CD14-positive monocyte (primary cell): ENCODE measurements around the gene RYR3. TPM values are rescaled to one million over a fixed set of nuclear protein-coding genes. Genes with fewer than 3 reads are reported as not detected.

Experiments
- DNase-seq, 3 donors: peaks; one replicate each; pipeline ENCODE4 v3.0.0-alpha.2; 2011 to 2022
- H2AFZ ChIP-seq: 2 replicates; pipeline ENCODE4 v1.6.0; 2012; ENCODE audit warnings: mild to moderate bottlenecking, low read depth, low read length, inconsistent platforms; ENCODE audit not compliant: insufficient read depth, poor library complexity, severe bottlenecking
- H3K27ac ChIP-seq, 2 donors: 1 replicate in 1 of 2; 2 replicates in 1 of 2; pipeline ENCODE4 v1.5.1; 2012 to 2013; ENCODE audit warnings: low read length in 2 of 2, control low read depth in 1 of 2, inconsistent platforms in 1 of 2, low read depth in 1 of 2, mild to moderate bottlenecking in 1 of 2
- H3K27me3 ChIP-seq, 2 donors: one replicate each; pipeline versions ENCODE4 v1.6.0 to v1.6.1; 2011 to 2013; ENCODE audit warnings: low read length in 2 of 2; ENCODE audit not compliant: control insufficient read depth in 2 of 2, insufficient read depth in 2 of 2
- H3K36me3 ChIP-seq, 2 donors: replicated peaks in 1 of 2; 1 replicate in 1 of 2; 2 replicates in 1 of 2; pipeline versions ENCODE4 v1.5.1 to v1.6.1; 2012 to 2013; ENCODE audit warnings: low read length in 2 of 2, control low read depth in 1 of 2, inconsistent platforms in 1 of 2, mild to moderate bottlenecking in 1 of 2; ENCODE audit not compliant: insufficient read depth in 2 of 2, control insufficient read depth in 1 of 2
- H3K4me1 ChIP-seq, 2 donors: 1 replicate in 1 of 2; 2 replicates in 1 of 2; pipeline versions ENCODE4 v1.5.1 to v1.6.1; 2012 to 2013; ENCODE audit warnings: low read length in 2 of 2, control low read depth in 1 of 2, inconsistent platforms in 1 of 2, mild to moderate bottlenecking in 1 of 2, moderate library complexity in 1 of 2; ENCODE audit not compliant: insufficient read depth in 2 of 2, control insufficient read depth in 1 of 2
- H3K4me2 ChIP-seq: replicated peaks from 2 replicates; pipeline ENCODE3; 2012; ENCODE audit warnings: low read length, moderate library complexity, mild to moderate bottlenecking; ENCODE audit not compliant: poor library complexity, severe bottlenecking; ENCODE audit errors: extremely low read depth
- H3K4me3 ChIP-seq, 3 experiments: fragments of 200-600 bp in 1 of 3; sonication (generic) in 1 of 3; replicated peaks in 1 of 3; 1 replicate in 2 of 3; 2 replicates in 1 of 3; pipeline ENCODE4 v1.5.1; 2011 to 2013; ENCODE audit warnings: low read length in 3 of 3, mild to moderate bottlenecking in 3 of 3, control low read depth in 2 of 3, low read depth in 2 of 3, inconsistent platforms in 1 of 3, moderate library complexity in 1 of 3
- H3K79me2 ChIP-seq: 2 replicates; pipeline ENCODE4 v1.6.0; 2012; ENCODE audit warnings: mild to moderate bottlenecking, control low read depth, inconsistent platforms, low read length, moderate library complexity; ENCODE audit not compliant: insufficient read depth
- H3K9ac ChIP-seq: 2 replicates; pipeline ENCODE4 v1.6.0; 2017; ENCODE audit warnings: low read length, mild to moderate bottlenecking; ENCODE audit not compliant: insufficient read depth, poor library complexity, severe bottlenecking
- H3K9me3 ChIP-seq, 2 donors: replicated peaks in 1 of 2; 1 replicate in 1 of 2; 2 replicates in 1 of 2; pipeline versions ENCODE4 v1.5.1 to v1.6.1; 2012 to 2013; ENCODE audit warnings: low read length in 2 of 2, control low read depth in 1 of 2; ENCODE audit not compliant: control insufficient read depth in 1 of 2, insufficient read depth in 1 of 2
- H4K20me1 ChIP-seq: 2 replicates; pipeline ENCODE4 v1.6.0; 2012; ENCODE audit warnings: mild to moderate bottlenecking, low read length, control low read depth, moderate library complexity; ENCODE audit not compliant: insufficient read depth
- H3K27ac Mint-ChIP-seq, 7 donors: one replicate each; pipeline ENCODE4 v1.8.0; 2020; ENCODE audit warnings: mild to moderate bottlenecking in 7 of 7, mixed read lengths in 7 of 7, moderate library complexity in 6 of 7, inconsistent platforms in 2 of 7
- H3K27me3 Mint-ChIP-seq, 3 donors: one replicate each; pipeline ENCODE4 v1.8.0; 2021 to 2022; ENCODE audit warnings: low read depth in 3 of 3, mild to moderate bottlenecking in 3 of 3, mixed read lengths in 3 of 3, moderate library complexity in 3 of 3, inconsistent platforms in 1 of 3
- H3K36me3 Mint-ChIP-seq, 2 donors: one replicate each; pipeline ENCODE4 v1.8.0; 2020; ENCODE audit warnings: mixed read lengths in 2 of 2, inconsistent platforms in 1 of 2, mild to moderate bottlenecking in 1 of 2
- H3K4me1 Mint-ChIP-seq: one replicate; pipeline ENCODE4 v1.8.0; 2020; ENCODE audit warnings: mild to moderate bottlenecking, mixed read lengths
- H3K4me3 Mint-ChIP-seq, 2 donors: one replicate each; pipeline ENCODE4 v1.8.0; 2020; ENCODE audit warnings: mild to moderate bottlenecking in 2 of 2, mixed read lengths in 2 of 2, moderate library complexity in 1 of 2
- H3K9me3 Mint-ChIP-seq, 7 donors: one replicate each; pipeline ENCODE4 v1.8.0; 2020 to 2022; ENCODE audit warnings: mixed read lengths in 7 of 7, mild to moderate bottlenecking in 6 of 7, moderate library complexity in 6 of 7, inconsistent platforms in 2 of 7
- WGBS: methylation state at CpG from one replicate; pipeline ENCODE4 v1.1.5; 2013; ENCODE audit warnings: missing lambda C conversion rate; ENCODE audit not compliant: insufficient coverage; 5-methylcytosine and 5-hydroxymethylcytosine counted together
- intact Hi-C, 2 donors: fragments of 100-400 bp; cut with micrococcal nuclease; formaldehyde crosslinking; loops; one replicate each; pipeline versions ENCODE4 v1.15.0 to v1.15.1; 2023
- polyA plus RNA-seq, 3 donors: library from polyadenylated mRNA; depleted of rRNA in 1 of 3; unstranded in 2 of 3; stranded (reverse) in 1 of 3; fragments of 300-500 nt in 2 of 3; fragments of >200 nt in 1 of 3; fragmentation: Illumina TruSeq in 2 of 3; gene quantifications; 1 replicate in 2 of 3; 2 replicates in 1 of 3; pipeline ENCODE4 v1.2.3, GENCODE V29; 2012 to 2021
- TF ChIP-seq, protein P1 (sequence below): fragments of 200-600 bp; IDR thresholded peaks from one replicate; pipeline ENCODE4 v1.8.0; 2022; ENCODE audit warnings: antibody characterized with exemption, mild to moderate bottlenecking

RYR3 gene
- polyA plus RNA-seq, 3 donors: not detected

DNA sequence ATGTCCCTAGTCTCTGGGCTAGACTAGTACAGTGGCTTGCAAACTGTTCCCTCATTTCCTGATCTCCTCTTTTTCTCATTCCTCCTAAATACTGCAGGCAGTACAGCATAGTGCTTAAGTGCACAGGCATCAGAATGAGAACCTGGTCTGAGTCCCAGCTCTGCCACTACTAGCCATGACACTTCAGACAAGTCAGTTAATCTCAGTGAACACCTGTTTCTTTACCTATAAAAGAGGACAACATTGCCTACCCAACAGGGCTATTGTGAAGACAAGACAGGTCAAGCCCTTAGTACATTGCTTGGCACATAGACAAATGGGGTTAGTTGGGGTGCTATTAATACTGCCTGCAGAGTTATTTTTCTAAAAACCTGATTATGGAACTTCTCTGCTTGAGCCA, 113.3 kb downstream of the RYR3 start:
- no peak overlapping the region for H3K9ac ChIP-seq
- Mint-ChIP-seq H3K9me3 (peaks cover 0 to 4% (median 0%) of the 10 kb centered on the region in 7 donors), H3K27ac (no peak overlapping the region), H3K27me3 (peaks cover 0 to 1% (median 0%) of the 10 kb centered on the region in 3 donors), H3K4me3 (no peak overlapping the region), H3K4me1 (no peaks in the 10 kb centered on the region), H3K36me3 (no peaks in the 10 kb centered on the region)
- no peaks in the 10 kb centered on the region for H4K20me1 ChIP-seq
- intact Hi-C loops: no loop called here
- H3K27me3 ChIP-seq: no peaks in the 10 kb centered on the region
- H3K9me3 ChIP-seq: no peaks in the 10 kb centered on the region
- H3K4me1 ChIP-seq: no peaks in the 10 kb centered on the region
- DNase-seq: no peak
- TF ChIP-seq, protein P1, sequence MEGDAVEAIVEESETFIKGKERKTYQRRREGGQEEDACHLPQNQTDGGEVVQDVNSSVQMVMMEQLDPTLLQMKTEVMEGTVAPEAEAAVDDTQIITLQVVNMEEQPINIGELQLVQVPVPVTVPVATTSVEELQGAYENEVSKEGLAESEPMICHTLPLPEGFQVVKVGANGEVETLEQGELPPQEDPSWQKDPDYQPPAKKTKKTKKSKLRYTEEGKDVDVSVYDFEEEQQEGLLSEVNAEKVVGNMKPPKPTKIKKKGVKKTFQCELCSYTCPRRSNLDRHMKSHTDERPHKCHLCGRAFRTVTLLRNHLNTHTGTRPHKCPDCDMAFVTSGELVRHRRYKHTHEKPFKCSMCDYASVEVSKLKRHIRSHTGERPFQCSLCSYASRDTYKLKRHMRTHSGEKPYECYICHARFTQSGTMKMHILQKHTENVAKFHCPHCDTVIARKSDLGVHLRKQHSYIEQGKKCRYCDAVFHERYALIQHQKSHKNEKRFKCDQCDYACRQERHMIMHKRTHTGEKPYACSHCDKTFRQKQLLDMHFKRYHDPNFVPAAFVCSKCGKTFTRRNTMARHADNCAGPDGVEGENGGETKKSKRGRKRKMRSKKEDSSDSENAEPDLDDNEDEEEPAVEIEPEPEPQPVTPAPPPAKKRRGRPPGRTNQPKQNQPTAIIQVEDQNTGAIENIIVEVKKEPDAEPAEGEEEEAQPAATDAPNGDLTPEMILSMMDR: no peak
- no peak overlapping the region for H3K27ac ChIP-seq
- no peak overlapping the region for H3K4me3 ChIP-seq
- H3K79me2 ChIP-seq: no peaks in the 10 kb centered on the region
- H3K4me2 ChIP-seq: no peak overlapping the region
- no peak overlapping the region for H2AFZ ChIP-seq
- H3K36me3 ChIP-seq: no peaks in the 10 kb centered on the region

DNA sequence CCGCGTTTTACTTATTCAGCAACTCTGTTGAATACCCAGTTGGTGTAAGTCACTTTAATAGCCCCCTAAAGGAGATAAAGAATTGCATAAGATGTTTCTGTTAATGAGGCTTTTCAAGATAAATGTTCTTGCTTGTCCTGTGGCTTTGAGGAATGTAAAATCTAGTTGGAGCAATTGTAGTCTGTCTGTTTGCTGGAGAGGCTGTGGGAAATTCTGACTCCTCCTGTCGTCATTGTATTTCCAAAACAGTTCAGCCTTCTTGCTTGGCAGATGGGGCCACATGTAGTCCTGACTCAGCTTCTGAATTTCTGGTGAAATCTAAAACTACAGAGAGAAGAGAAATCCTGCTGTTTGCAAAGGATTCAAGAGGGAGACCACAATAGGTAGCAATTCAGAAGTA, 114.4 kb downstream of the RYR3 start:
- no peaks in the 10 kb centered on the region for H3K4me1 ChIP-seq
- H3K36me3 ChIP-seq: no peaks in the 10 kb centered on the region
- H3K79me2 ChIP-seq: no peaks in the 10 kb centered on the region
- Mint-ChIP-seq H3K36me3 (no peaks in the 10 kb centered on the region), H3K9me3 (peaks cover 0 to 6% (median 0%) of the 10 kb centered on the region in 7 donors), H3K4me1 (no peaks in the 10 kb centered on the region), H3K27me3 (peaks cover 0 to 1% (median 0%) of the 10 kb centered on the region in 3 donors), H3K27ac (no peak overlapping the region), H3K4me3 (no peak overlapping the region)
- H3K9ac ChIP-seq: no peak overlapping the region
- no peak overlapping the region for H3K4me2 ChIP-seq
- TF ChIP-seq, protein P1: no peak
- H3K4me3 ChIP-seq: no peak overlapping the region
- no peaks in the 10 kb centered on the region for H4K20me1 ChIP-seq
- intact Hi-C loops: no loop called here
- no peak for DNase-seq
- no peaks in the 10 kb centered on the region for H3K27me3 ChIP-seq
- no peaks in the 10 kb centered on the region for H3K9me3 ChIP-seq
- H3K27ac ChIP-seq: no peak overlapping the region
- H2AFZ ChIP-seq: no peak overlapping the region
- no CpG with 5 or more reads among the region's 3 CpGs for WGBS
